ENCODE measurements around the gene EPM2A. TPM values are rescaled to one million over a fixed set of nuclear protein-coding genes. Genes with fewer than 3 reads are reported as not detected.

EPM2A gene
- total RNA-seq, 1 donor from 2014 or later: 17.7 TPM

DNA sequence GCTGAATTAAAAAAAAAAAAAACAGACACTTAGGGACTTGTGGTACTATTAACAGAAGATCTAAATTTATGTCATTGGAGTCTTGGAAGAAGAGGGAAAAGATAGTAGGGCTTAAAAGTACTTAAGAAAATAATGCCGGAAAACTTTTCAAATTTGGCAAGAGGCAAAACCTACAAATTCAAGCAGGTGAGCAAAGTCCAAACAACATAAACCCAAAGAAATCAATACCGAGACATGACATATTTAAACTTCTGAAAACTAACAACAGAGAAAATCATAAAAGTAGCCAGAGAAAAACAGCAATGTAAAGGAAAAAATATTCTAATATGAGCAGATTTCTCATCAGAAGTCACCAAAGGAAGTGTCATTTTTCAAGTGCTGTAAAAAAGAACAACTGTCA lies 44.4 kb downstream of the EPM2A start:
- Histone ChIP-seq H3K9me3 (ENCODE audit: control insufficient read depth in 3 of 3, low read length in 3 of 3) (no peaks in the 10 kb centered on the region), H3K27ac (ENCODE audit: low read depth, low read length) (no peak overlapping the region), H3K4me1 (ENCODE audit: control insufficient read depth in 3 of 3, insufficient read depth in 3 of 3, low read length in 3 of 3) (peaks cover 2 to 4% (median 3%) of the 10 kb centered on the region in 3 donors), H3K36me3 (ENCODE audit: control insufficient read depth in 3 of 3, insufficient read depth in 3 of 3, low read length in 3 of 3) (no peaks in the 10 kb centered on the region), H3K9ac (ENCODE audit: low read depth in 1 of 3, low read length in 3 of 3) (no peak overlapping the region), H3K4me3 (ENCODE audit: low read length in 3 of 3) (no peak overlapping the region), H3K27me3 (ENCODE audit: control insufficient read depth in 3 of 3, insufficient read depth in 3 of 3, low read length in 3 of 3) (no peaks in the 10 kb centered on the region)

DNA sequence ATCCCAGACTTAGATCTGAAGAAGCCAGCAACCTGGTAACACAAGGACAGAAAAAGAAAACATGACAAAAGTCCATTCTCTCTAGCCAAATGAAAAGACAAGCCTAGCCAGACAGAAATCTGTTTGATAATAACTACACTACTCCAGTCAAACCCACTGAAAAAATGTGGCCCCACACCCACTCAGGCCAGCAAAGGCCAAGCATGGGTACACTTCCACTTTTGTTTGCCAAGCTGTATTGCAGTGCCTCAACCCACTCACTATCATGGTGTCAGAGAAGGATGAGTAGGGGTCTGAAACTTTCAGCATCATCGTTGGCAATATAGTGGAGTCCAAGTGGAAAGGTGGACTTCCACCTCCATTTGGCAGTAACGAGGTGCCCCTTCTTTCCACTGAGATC lies 45.8 kb downstream of the EPM2A start:
- H3K27ac ChIP-seq (ENCODE audit: low read depth, low read length): no peak overlapping the region
- peaks cover 0 to 2% (median 0%) of the 10 kb centered on the region in 3 donors for H3K36me3 ChIP-seq (ENCODE audit: control insufficient read depth in 3 of 3, insufficient read depth in 3 of 3, low read length in 3 of 3)
- no peak overlapping the region for H3K9ac ChIP-seq (ENCODE audit: low read depth in 1 of 3, low read length in 3 of 3)
- H3K9me3 ChIP-seq (ENCODE audit: control insufficient read depth in 3 of 3, low read length in 3 of 3): no peaks in the 10 kb centered on the region
- no peaks in the 10 kb centered on the region for H3K27me3 ChIP-seq (ENCODE audit: control insufficient read depth in 3 of 3, insufficient read depth in 3 of 3, low read length in 3 of 3)
- H3K4me1 ChIP-seq (ENCODE audit: control insufficient read depth in 3 of 3, insufficient read depth in 3 of 3, low read length in 3 of 3): peaks cover 2 to 6% (median 3%) of the 10 kb centered on the region in 3 donors
- no peak overlapping the region for H3K4me3 ChIP-seq (ENCODE audit: low read length in 3 of 3)

DNA sequence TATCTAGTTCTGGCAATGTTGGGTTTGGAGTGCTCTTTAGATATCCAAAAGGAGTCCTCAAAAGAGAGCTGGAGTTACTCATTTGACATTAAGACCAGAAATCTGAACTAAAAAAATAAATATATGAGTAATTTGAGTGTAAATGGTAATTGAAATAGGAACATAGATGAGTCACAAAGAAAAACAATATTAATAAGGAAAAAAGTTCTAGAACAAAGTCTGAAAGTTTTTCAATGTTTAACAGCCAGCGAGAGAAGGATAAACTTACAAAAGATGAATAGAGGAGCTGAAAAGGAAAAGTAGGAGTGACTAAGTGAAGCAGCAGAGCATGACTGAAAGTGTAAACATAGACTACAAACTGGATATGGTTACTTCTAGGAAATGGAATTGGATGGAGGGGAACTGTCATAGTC lies 46.8 kb downstream of the EPM2A start:
- H3K36me3 ChIP-seq (ENCODE audit: control insufficient read depth in 3 of 3, insufficient read depth in 3 of 3, low read length in 3 of 3): peaks cover 0 to 4% (median 0%) of the 10 kb centered on the region in 3 donors
- H3K4me1 ChIP-seq (ENCODE audit: control insufficient read depth in 3 of 3, insufficient read depth in 3 of 3, low read length in 3 of 3): peaks cover 0 to 6% (median 3%) of the 10 kb centered on the region in 3 donors
- no peaks in the 10 kb centered on the region for H3K27me3 ChIP-seq (ENCODE audit: control insufficient read depth in 3 of 3, insufficient read depth in 3 of 3, low read length in 3 of 3)
- no peak overlapping the region for H3K27ac ChIP-seq (ENCODE audit: low read depth, low read length)
- no peaks in the 10 kb centered on the region for H3K9me3 ChIP-seq (ENCODE audit: control insufficient read depth in 3 of 3, low read length in 3 of 3)
- no peak overlapping the region for H3K4me3 ChIP-seq (ENCODE audit: low read length in 3 of 3)
- H3K9ac ChIP-seq (ENCODE audit: low read depth in 1 of 3, low read length in 3 of 3): no peak overlapping the region

DNA sequence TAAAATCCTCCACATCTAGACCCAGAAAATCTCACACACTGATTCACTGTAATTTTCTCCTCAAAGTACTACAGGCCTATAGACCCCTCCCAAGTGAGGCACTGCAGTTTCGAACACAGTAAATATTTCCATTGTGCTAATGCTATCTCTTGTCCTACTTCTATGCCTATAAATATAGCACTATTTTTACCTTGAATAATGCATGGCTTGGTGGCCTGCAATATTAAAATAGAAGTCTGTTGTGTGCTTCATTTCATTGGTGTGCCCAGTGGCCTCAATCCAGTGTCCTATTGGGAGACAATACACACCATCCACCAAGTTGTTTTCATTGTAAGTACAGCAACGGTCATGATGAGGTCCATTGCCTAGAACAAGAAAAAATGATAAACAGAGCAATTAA lies 49.4 kb downstream of the EPM2A start:
- Histone ChIP-seq H3K27me3 (ENCODE audit: control insufficient read depth in 3 of 3, insufficient read depth in 3 of 3, low read length in 3 of 3) (no peaks in the 10 kb centered on the region), H3K27ac (ENCODE audit: low read depth, low read length) (peak overlapping the region; percentile 37), H3K36me3 (ENCODE audit: control insufficient read depth in 3 of 3, insufficient read depth in 3 of 3, low read length in 3 of 3) (peaks cover 10 to 17% (median 11%) of the 10 kb centered on the region in 3 donors), H3K9me3 (ENCODE audit: control insufficient read depth in 3 of 3, low read length in 3 of 3) (no peaks in the 10 kb centered on the region), H3K9ac (ENCODE audit: low read depth in 1 of 3, low read length in 3 of 3) (no peak overlapping the region), H3K4me3 (ENCODE audit: low read length in 3 of 3) (no peak overlapping the region), H3K4me1 (ENCODE audit: control insufficient read depth in 3 of 3, insufficient read depth in 3 of 3, low read length in 3 of 3) (peaks cover 0 to 6% (median 3%) of the 10 kb centered on the region in 3 donors)

DNA sequence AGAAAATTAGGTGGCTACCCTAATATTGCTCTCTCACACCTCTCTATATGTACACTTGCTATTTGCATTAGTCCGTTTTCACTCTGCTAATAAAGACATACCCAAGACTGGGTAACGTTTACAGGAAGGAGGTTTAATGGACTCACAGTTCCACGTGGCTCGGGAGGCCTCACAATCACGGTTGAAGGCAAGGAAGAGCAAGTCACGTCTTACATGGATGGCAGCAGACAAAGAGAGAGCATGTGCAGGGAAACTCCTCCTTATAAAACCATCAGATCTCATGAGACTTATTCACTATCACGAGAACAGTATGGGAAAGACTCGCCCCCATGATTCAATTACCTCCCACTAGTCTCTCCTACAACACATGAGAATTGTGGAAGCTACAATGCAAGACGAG lies 53.4 kb downstream of the EPM2A start:
- H3K36me3 ChIP-seq (ENCODE audit: control insufficient read depth in 3 of 3, insufficient read depth in 3 of 3, low read length in 3 of 3): peaks cover 10 to 17% (median 12%) of the 10 kb centered on the region in 3 donors
- H3K9ac ChIP-seq (ENCODE audit: low read depth in 1 of 3, low read length in 3 of 3): no peak overlapping the region
- peaks cover 0 to 6% (median 3%) of the 10 kb centered on the region in 3 donors for H3K4me1 ChIP-seq (ENCODE audit: control insufficient read depth in 3 of 3, insufficient read depth in 3 of 3, low read length in 3 of 3)
- H3K4me3 ChIP-seq (ENCODE audit: low read length in 3 of 3): no peak overlapping the region
- no peaks in the 10 kb centered on the region for H3K9me3 ChIP-seq (ENCODE audit: control insufficient read depth in 3 of 3, low read length in 3 of 3)
- no peaks in the 10 kb centered on the region for H3K27me3 ChIP-seq (ENCODE audit: control insufficient read depth in 3 of 3, insufficient read depth in 3 of 3, low read length in 3 of 3)
- no peak overlapping the region for H3K27ac ChIP-seq (ENCODE audit: low read depth, low read length)

DNA sequence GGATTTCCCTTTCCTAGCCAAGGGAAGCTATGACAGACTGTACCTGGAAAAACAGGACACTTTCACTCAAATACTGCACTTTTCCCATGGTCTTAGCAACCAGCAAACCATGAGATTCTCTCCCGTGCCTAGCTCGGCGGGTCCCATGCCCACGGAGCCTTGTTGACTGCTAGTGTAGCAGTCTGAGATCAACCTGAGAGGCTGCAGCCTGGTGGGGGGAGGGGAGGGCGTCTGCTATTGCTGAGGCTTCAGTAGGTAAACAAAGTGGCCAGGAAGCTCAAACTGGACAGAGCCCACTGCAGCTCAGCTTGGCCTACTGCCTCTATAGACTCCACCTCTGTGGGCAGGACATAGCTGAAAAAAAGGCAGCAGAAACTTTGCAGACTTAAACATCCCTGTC lies 61.8 kb downstream of the EPM2A start:
- Histone ChIP-seq H3K9me3 (ENCODE audit: control insufficient read depth in 3 of 3, low read length in 3 of 3) (no peaks in the 10 kb centered on the region), H3K27ac (ENCODE audit: low read depth, low read length) (no peak overlapping the region), H3K4me3 (ENCODE audit: low read length in 3 of 3) (no peak overlapping the region), H3K27me3 (ENCODE audit: control insufficient read depth in 3 of 3, insufficient read depth in 3 of 3, low read length in 3 of 3) (no peaks in the 10 kb centered on the region), H3K4me1 (ENCODE audit: control insufficient read depth in 3 of 3, insufficient read depth in 3 of 3, low read length in 3 of 3) (peaks cover 0 to 3% (median 0%) of the 10 kb centered on the region in 3 donors), H3K36me3 (ENCODE audit: control insufficient read depth in 3 of 3, insufficient read depth in 3 of 3, low read length in 3 of 3) (peaks cover 0 to 7% (median 3%) of the 10 kb centered on the region in 3 donors), H3K9ac (ENCODE audit: low read depth in 1 of 3, low read length in 3 of 3) (no peak overlapping the region)

DNA sequence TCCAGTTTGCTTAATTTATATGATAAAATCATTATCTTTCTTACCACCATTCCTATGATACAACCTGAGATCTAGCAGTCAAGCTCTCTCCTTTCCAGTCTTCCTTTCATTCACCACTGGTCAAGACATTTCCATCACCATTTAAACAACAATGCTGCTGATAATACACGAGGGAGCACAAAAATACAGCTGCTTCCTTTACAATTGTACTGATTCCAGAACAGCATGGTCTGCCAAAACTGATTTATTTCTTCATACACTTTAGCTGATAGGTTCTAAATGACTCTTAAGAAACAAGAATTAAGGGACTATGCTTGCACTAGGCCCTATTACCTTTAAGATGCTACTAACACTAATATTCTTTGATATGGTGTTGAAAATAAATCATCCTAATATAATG lies 65.0 kb downstream of the EPM2A start:
- peaks cover 0 to 7% (median 3%) of the 10 kb centered on the region in 3 donors for H3K36me3 ChIP-seq (ENCODE audit: control insufficient read depth in 3 of 3, insufficient read depth in 3 of 3, low read length in 3 of 3)
- no peaks in the 10 kb centered on the region for H3K9me3 ChIP-seq (ENCODE audit: control insufficient read depth in 3 of 3, low read length in 3 of 3)
- H3K9ac ChIP-seq (ENCODE audit: low read depth in 1 of 3, low read length in 3 of 3): no peak overlapping the region
- peaks cover 0 to 3% (median 0%) of the 10 kb centered on the region in 3 donors for H3K4me1 ChIP-seq (ENCODE audit: control insufficient read depth in 3 of 3, insufficient read depth in 3 of 3, low read length in 3 of 3)
- H3K27me3 ChIP-seq (ENCODE audit: control insufficient read depth in 3 of 3, insufficient read depth in 3 of 3, low read length in 3 of 3): no peaks in the 10 kb centered on the region
- no peak overlapping the region for H3K27ac ChIP-seq (ENCODE audit: low read depth, low read length)
- no peak overlapping the region for H3K4me3 ChIP-seq (ENCODE audit: low read length in 3 of 3)

DNA sequence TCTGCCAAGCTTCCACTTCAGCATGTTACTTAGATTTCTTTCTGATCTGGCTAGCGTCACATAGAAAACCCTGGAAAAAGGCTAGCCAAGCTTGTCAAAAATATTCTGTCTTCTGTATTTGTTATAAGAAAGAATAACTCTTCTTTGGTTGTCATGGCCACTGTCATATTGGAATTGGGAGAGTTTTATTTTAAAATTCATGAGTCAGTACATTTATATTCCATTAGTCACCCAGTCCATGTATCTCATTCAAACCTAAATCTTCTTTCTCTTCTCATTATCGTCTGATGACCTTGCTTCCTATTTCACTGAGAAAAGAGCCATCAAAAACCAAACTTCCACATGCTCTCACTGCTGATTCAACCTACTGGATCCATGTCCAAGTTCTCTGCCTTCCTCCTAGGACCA lies 65.7 kb downstream of the EPM2A start:
- Histone ChIP-seq H3K9me3 (ENCODE audit: control insufficient read depth in 3 of 3, low read length in 3 of 3) (no peaks in the 10 kb centered on the region), H3K4me1 (ENCODE audit: control insufficient read depth in 3 of 3, insufficient read depth in 3 of 3, low read length in 3 of 3) (peaks cover 0 to 3% (median 0%) of the 10 kb centered on the region in 3 donors), H3K4me3 (ENCODE audit: low read length in 3 of 3) (no peak overlapping the region), H3K36me3 (ENCODE audit: control insufficient read depth in 3 of 3, insufficient read depth in 3 of 3, low read length in 3 of 3) (peaks cover 0 to 7% (median 3%) of the 10 kb centered on the region in 3 donors), H3K27ac (ENCODE audit: low read depth, low read length) (no peak overlapping the region), H3K27me3 (ENCODE audit: control insufficient read depth in 3 of 3, insufficient read depth in 3 of 3, low read length in 3 of 3) (no peaks in the 10 kb centered on the region), H3K9ac (ENCODE audit: low read depth in 1 of 3, low read length in 3 of 3) (no peak overlapping the region)

DNA sequence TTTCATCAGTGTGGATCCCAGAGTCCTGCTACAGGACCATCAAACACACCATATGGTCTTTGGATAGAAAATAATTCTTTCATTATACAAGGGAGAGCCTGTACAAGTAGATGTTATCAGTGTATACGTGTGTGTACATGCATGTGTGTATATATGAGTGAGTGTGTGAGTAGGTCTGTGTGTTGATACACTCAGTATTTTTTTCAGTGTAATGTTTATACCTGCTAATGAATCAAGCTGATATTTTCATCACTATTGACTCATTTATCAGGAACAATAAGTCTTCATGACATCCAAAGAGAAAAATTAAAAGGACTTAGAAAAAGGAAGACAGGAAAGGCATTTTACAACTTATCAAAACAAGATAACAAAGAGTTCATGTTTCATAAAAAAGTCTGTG lies 66.5 kb downstream of the EPM2A start:
- no peaks in the 10 kb centered on the region for H3K9me3 ChIP-seq (ENCODE audit: control insufficient read depth in 3 of 3, low read length in 3 of 3)
- H3K9ac ChIP-seq (ENCODE audit: low read depth in 1 of 3, low read length in 3 of 3): no peak overlapping the region
- H3K27ac ChIP-seq (ENCODE audit: low read depth, low read length): no peak overlapping the region
- peaks cover 0 to 7% (median 3%) of the 10 kb centered on the region in 3 donors for H3K36me3 ChIP-seq (ENCODE audit: control insufficient read depth in 3 of 3, insufficient read depth in 3 of 3, low read length in 3 of 3)
- peaks cover 0 to 3% (median 0%) of the 10 kb centered on the region in 3 donors for H3K4me1 ChIP-seq (ENCODE audit: control insufficient read depth in 3 of 3, insufficient read depth in 3 of 3, low read length in 3 of 3)
- H3K27me3 ChIP-seq (ENCODE audit: control insufficient read depth in 3 of 3, insufficient read depth in 3 of 3, low read length in 3 of 3): no peaks in the 10 kb centered on the region
- H3K4me3 ChIP-seq (ENCODE audit: low read length in 3 of 3): no peak overlapping the region

DNA sequence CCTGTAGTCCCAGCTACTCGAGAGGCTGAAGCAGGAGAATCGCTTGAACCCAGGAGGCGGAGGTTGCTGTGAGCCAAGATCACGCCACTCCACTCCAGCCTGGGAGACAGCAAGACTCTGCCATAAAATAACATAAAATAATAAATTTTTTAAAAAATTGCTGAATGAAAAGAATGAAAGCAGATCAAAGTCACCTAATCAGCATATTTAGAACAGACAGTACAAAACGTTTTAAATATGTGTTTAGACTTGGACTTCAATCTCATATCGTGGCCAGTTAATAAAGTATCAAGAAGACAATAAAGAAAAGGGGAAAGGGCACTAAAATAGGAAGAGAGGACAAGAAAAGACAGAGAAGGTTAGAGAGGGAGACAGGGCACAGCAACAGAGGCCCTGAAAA lies 74.6 kb downstream of the EPM2A start:
- Histone ChIP-seq H3K36me3 (ENCODE audit: control insufficient read depth in 3 of 3, insufficient read depth in 3 of 3, low read length in 3 of 3) (no peaks in the 10 kb centered on the region), H3K9ac (ENCODE audit: low read depth in 1 of 3, low read length in 3 of 3) (no peak overlapping the region), H3K4me3 (ENCODE audit: low read length in 3 of 3) (no peak overlapping the region), H3K27me3 (ENCODE audit: control insufficient read depth in 3 of 3, insufficient read depth in 3 of 3, low read length in 3 of 3) (no peaks in the 10 kb centered on the region), H3K27ac (ENCODE audit: low read depth, low read length) (no peak overlapping the region), H3K4me1 (ENCODE audit: control insufficient read depth in 3 of 3, insufficient read depth in 3 of 3, low read length in 3 of 3) (no peaks in the 10 kb centered on the region), H3K9me3 (ENCODE audit: control insufficient read depth in 3 of 3, low read length in 3 of 3) (no peaks in the 10 kb centered on the region)
